RCC 7860 (cell line): ENCODE measurements around the gene RASA3.
"Not testable (repeated sequence)": the region's sequence is repeated elsewhere in the genome, so short reads cannot be mapped to it uniquely, and the experiment has no call there.

Experiments used
- DNase-seq: peaks from one replicate; pipeline ENCODE4 v3.0.0-alpha.2; 2015; ENCODE audit warnings: low spot score
- FAIRE-seq: peaks from 2 replicates; lab custom pipeline; 2012; peaks lifted over from hg19 to GRCh38; lab: Jason Lieb, UNC

The RASA3 gene

GRCh38 chr13:114089341-114089740 lies 43.1 kb downstream of the RASA3 start:
- no peak for DNase-seq
- FAIRE-seq = no peak

- DNase-seq (no peak), FAIRE-seq (no peak)
These were observed 43.6 kb downstream of the RASA3 start for GRCh38 chr13:114088863-114089262.

GRCh38 chr13:114088234-114088633 lies 44.2 kb downstream of the RASA3 start:
- DNase-seq = no peak
- FAIRE-seq = no peak

GRCh38 chr13:114087430-114087829 lies 45.0 kb downstream of the RASA3 start:
- DNase-seq (no peak), FAIRE-seq (no peak)

- no peak for FAIRE-seq
- DNase-seq = no peak
These were observed 49.4 kb downstream of the RASA3 start for GRCh38 chr13:114082849-114083645.

- FAIRE-seq (no peak), DNase-seq (no peak)
These were observed 50.4 kb downstream of the RASA3 start for GRCh38 chr13:114081761-114082681.

- FAIRE-seq (no peak), DNase-seq (no peak)
These were observed 51.5 kb downstream of the RASA3 start for GRCh38 chr13:114080739-114081561.

- FAIRE-seq (no peak), DNase-seq (no peak)
These were observed 52.6 kb downstream of the RASA3 start for GRCh38 chr13:114079601-114080536.

GRCh38 chr13:114078461-114079451 lies 53.7 kb downstream of the RASA3 start:
- no peak for FAIRE-seq
- DNase-seq = no peak

GRCh38 chr13:114077933-114078325 lies 54.5 kb downstream of the RASA3 start:
- DNase-seq (no peak), FAIRE-seq (no peak)

- FAIRE-seq = no peak
These were observed 55.1 kb downstream of the RASA3 start for GRCh38 chr13:114077099-114077932.

GRCh38 chr13:114076329-114077090 lies 55.9 kb downstream of the RASA3 start:
- no peak for DNase-seq
- no peak for FAIRE-seq

More at GRCh38 chr13:114077099-114077932, 55.1 kb downstream of the RASA3 start:
- DNase-seq = no peak

GRCh38 chr13:114075811-114076210 lies 56.6 kb downstream of the RASA3 start:
- DNase-seq, FAIRE-seq: not testable (repeated sequence)

GRCh38 chr13:114074671-114075315 lies 57.6 kb downstream of the RASA3 start:
- no peak for DNase-seq
- no peak for FAIRE-seq

GRCh38 chr13:114073881-114074612 lies 58.4 kb downstream of the RASA3 start:
- FAIRE-seq (no peak), DNase-seq (no peak)

- DNase-seq (no peak), FAIRE-seq (no peak)
These were observed 60.0 kb downstream of the RASA3 start for GRCh38 chr13:114072421-114072820.
